Urinary bladder (tissue), 4 donors: Measurements from ENCODE around the gene MFAP4. TPM values are rescaled to one million over a fixed set of nuclear protein-coding genes. Genes with fewer than 3 reads are reported as not detected.

ENCODE experiments used
- DNase-seq: peaks from one replicate; pipeline ENCODE4 v3.0.0-alpha.2; 2015; ENCODE audit errors: extremely low spot score
- H3K27ac ChIP-seq: one replicate; pipeline ENCODE4 v1.5.1; 2013; ENCODE audit warnings: low read depth, mild to moderate bottlenecking, moderate library complexity
- H3K36me3 ChIP-seq: one replicate; pipeline ENCODE4 v1.6.1; 2013; ENCODE audit warnings: mild to moderate bottlenecking, moderate library complexity; ENCODE audit not compliant: insufficient read depth
- H3K4me1 ChIP-seq: one replicate; pipeline ENCODE4 v1.6.1; 2013; ENCODE audit warnings: mild to moderate bottlenecking, moderate library complexity; ENCODE audit not compliant: insufficient read depth
- H3K4me3 ChIP-seq: one replicate; pipeline ENCODE4 v1.5.1; 2013; ENCODE audit warnings: low read depth, low read length
- WGBS: extraction: QIAGEN DNeasy Blood & Tissue Kit; methylation state at CpG from one replicate; pipeline ENCODE4 v1.1.7; 2013; 5-methylcytosine and 5-hydroxymethylcytosine counted together
- polyA plus RNA-seq: library from polyadenylated mRNA; stranded (reverse); fragments of 200-250 nt; gene quantifications from one replicate; pipeline ENCODE4 v1.2.3, GENCODE V29; 2013
- total RNA-seq: library from RNA; depleted of rRNA; stranded (reverse); fragments of >200 nt; gene quantifications from one replicate; pipeline ENCODE4 v1.2.3, GENCODE V29; 2014
- donor health status: healthy with polysubstance abuse.
- donor health status: healthy.

MFAP4 gene
- total and polyA plus RNA-seq, 2 donors, result 123 to 1,046 TPM

- 92% methylated on average over 9 of the region's 9 CpGs for WGBS
- Histone ChIP-seq H3K36me3 (no peaks in the 10 kb centered on the region), H3K4me3 (no peak overlapping the region), H3K27ac (no peak overlapping the region), H3K4me1 (no peaks in the 10 kb centered on the region)
- no peak for DNase-seq
Observed at GRCh38 chr17:19365833-19366636, 21.0 kb downstream of the MFAP4 start.

- H3K4me3 ChIP-seq, result no peak overlapping the region
- no peaks in the 10 kb centered on the region for H3K4me1 ChIP-seq
- H3K36me3 ChIP-seq, result no peaks in the 10 kb centered on the region
- H3K27ac ChIP-seq, result no peak overlapping the region
- 87% methylated on average over 4 of the region's 4 CpGs for WGBS
- DNase-seq, result no peak
Observed at GRCh38 chr17:19365499-19365817, 21.5 kb downstream of the MFAP4 start.

GRCh38 chr17:19364699-19365498, 22.1 kb downstream of the MFAP4 start:
- DNase-seq, result no peak
- H3K4me3 ChIP-seq, result no peak overlapping the region
- 80% methylated on average over 14 of the region's 14 CpGs for WGBS
- H3K36me3 ChIP-seq, result no peaks in the 10 kb centered on the region
- H3K4me1 ChIP-seq, result no peaks in the 10 kb centered on the region
- H3K27ac ChIP-seq, result no peak overlapping the region

GRCh38 chr17:19363460-19364035, 23.4 kb downstream of the MFAP4 start:
- Histone ChIP-seq H3K4me1 (no peaks in the 10 kb centered on the region), H3K4me3 (no peak overlapping the region), H3K27ac (no peak overlapping the region), H3K36me3 (no peaks in the 10 kb centered on the region)
- WGBS, result 67% methylated on average over 6 of the region's 6 CpGs
- DNase-seq, result no peak

GRCh38 chr17:19363114-19363438, 23.9 kb downstream of the MFAP4 start:
- Histone ChIP-seq H3K4me1 (no peaks in the 10 kb centered on the region), H3K36me3 (no peaks in the 10 kb centered on the region), H3K4me3 (no peak overlapping the region), H3K27ac (no peak overlapping the region)
- no peak for DNase-seq
- 24% methylated on average over 14 of the region's 14 CpGs for WGBS

GRCh38 chr17:19362277-19363113, 24.5 kb downstream of the MFAP4 start, which contains the start of gene B9D1:
Gene B9D1, minus strand, starts transcription at chr17:19362723. Its CDS starts 154 bp downstream, at chr17:19362569.
- WGBS, result under 1% methylated on average over 83 of the region's 83 CpGs
- H3K4me3 ChIP-seq, result peak within 1 kb of the TSS; percentile 55
- no peaks in the 10 kb centered on the region for H3K4me1 ChIP-seq
- peak; percentile 78 for DNase-seq
- peak within 1 kb of the TSS; percentile 56 for H3K27ac ChIP-seq
- H3K36me3 ChIP-seq, result no peaks in the 10 kb centered on the region

GRCh38 chr17:19361944-19362276, 25.1 kb downstream of the MFAP4 start:
- Histone ChIP-seq H3K27ac (no peak overlapping the region), H3K4me1 (no peaks in the 10 kb centered on the region), H3K36me3 (no peaks in the 10 kb centered on the region), H3K4me3 (peak overlapping the region; percentile 55)
- WGBS, result 13% methylated on average over 16 of the region's 16 CpGs
- no peak for DNase-seq

- 70% methylated on average over 6 of the region's 6 CpGs for WGBS
- Histone ChIP-seq H3K36me3 (no peaks in the 10 kb centered on the region), H3K27ac (no peak overlapping the region), H3K4me3 (no peak overlapping the region), H3K4me1 (no peaks in the 10 kb centered on the region)
- no peak for DNase-seq
Observed at GRCh38 chr17:19361326-19361725, 25.7 kb downstream of the MFAP4 start.

GRCh38 chr17:19360772-19361171, 26.2 kb downstream of the MFAP4 start:
- no peak for DNase-seq
- Histone ChIP-seq H3K27ac (no peak overlapping the region), H3K4me3 (no peak overlapping the region), H3K4me1 (no peaks in the 10 kb centered on the region), H3K36me3 (no peaks in the 10 kb centered on the region)
- 90% methylated on average over 8 of the region's 8 CpGs for WGBS

GRCh38 chr17:19359856-19360255, 27.1 kb downstream of the MFAP4 start:
- no peak for DNase-seq
- no peak overlapping the region for H3K27ac ChIP-seq
- no peak overlapping the region for H3K4me3 ChIP-seq
- WGBS, result 95% methylated on average over 5 of the region's 5 CpGs
- H3K4me1 ChIP-seq, result no peaks in the 10 kb centered on the region
- H3K36me3 ChIP-seq, result no peaks in the 10 kb centered on the region

GRCh38 chr17:19359151-19359550, 27.8 kb downstream of the MFAP4 start:
- no peaks in the 10 kb centered on the region for H3K4me1 ChIP-seq
- no peaks in the 10 kb centered on the region for H3K36me3 ChIP-seq
- DNase-seq, result no peak
- whole genome bisulfite sequencing, result 86% methylated on average over 7 of the region's 7 CpGs
- H3K27ac ChIP-seq, result no peak overlapping the region
- no peak overlapping the region for H3K4me3 ChIP-seq

- Histone ChIP-seq H3K4me1 (no peaks in the 10 kb centered on the region), H3K36me3 (no peaks in the 10 kb centered on the region), H3K27ac (no peak overlapping the region), H3K4me3 (no peak overlapping the region)
- DNase-seq, result no peak
- 84% methylated on average over 7 of the region's 7 CpGs for WGBS
Observed at GRCh38 chr17:19357761-19358160, 29.2 kb downstream of the MFAP4 start.

GRCh38 chr17:19357351-19357750, 29.6 kb downstream of the MFAP4 start:
- Histone ChIP-seq H3K36me3 (no peaks in the 10 kb centered on the region), H3K4me1 (no peaks in the 10 kb centered on the region), H3K4me3 (no peak overlapping the region), H3K27ac (no peak overlapping the region)
- 91% methylated on average over 7 of the region's 7 CpGs for WGBS
- DNase-seq, result no peak
